ENCODE results near the gene WTAP. TPM values are rescaled to one million over a fixed set of nuclear protein-coding genes. Genes with fewer than 3 reads are reported as not detected.

WTAP gene
- total and polyA plus RNA-seq, 2 experiments from 2014 or later, result 108 to 121 TPM

GRCh38 chr6:159695984-159696383, 31.3 kb upstream of the WTAP start:
- H3K4me3 Mint-ChIP-seq, result no peak overlapping the region
- no peak overlapping the region for H2AFZ ChIP-seq
- no peak overlapping the region for H3K27ac Mint-ChIP-seq
- TF ChIP-seq REST (IDR thresholded peaks at IDR 0.05; ENCODE audit: unreplicated experiment), result no peak
- TF ChIP-seq ZNF114 (CRISPR knock-in tag; IDR thresholded peaks at IDR 0.05), result no peak
- no peak overlapping the region for H3K4me2 ChIP-seq
- H3K4me3 ChIP-seq, result no peak overlapping the region
- H3K27ac ChIP-seq (ENCODE audit: low read depth), result no peak overlapping the region
- no peaks in the 10 kb centered on the region for H3K9me2 ChIP-seq (ENCODE audit: insufficient read depth)
- peaks cover 13% of the 10 kb centered on the region for H3K27me3 Mint-ChIP-seq (ENCODE audit: insufficient read depth, low read depth, poor library complexity)
- peaks cover 18% of the 10 kb centered on the region for H3K4me1 ChIP-seq (ENCODE audit: insufficient read depth)
- H3K36me3 Mint-ChIP-seq (ENCODE audit: low read depth), result peaks cover 5% of the 10 kb centered on the region; the same call in 2 of the 3 replicates
- no peaks in the 10 kb centered on the region for H3K27me3 ChIP-seq (ENCODE audit: insufficient read depth)
- peaks cover 7% of the 10 kb centered on the region; the same call in 1 of the 2 replicates for H4K20me1 ChIP-seq (replicated peaks; ENCODE audit: insufficient read depth)
- ATAC-seq (no peak), DNase-seq (ENCODE audit: low spot score) (no peak)
- H3K4me1 Mint-ChIP-seq, result peaks cover 23% of the 10 kb centered on the region
- H3F3A ChIP-seq (replicated peaks; ENCODE audit: low read depth), result 0 out of 2 replicates have a peak, but pooled peaks cover 8% of the 10 kb centered on the region
- H3K9me3 Mint-ChIP-seq, result no peaks in the 10 kb centered on the region
- no peaks in the 10 kb centered on the region for H3K36me3 ChIP-seq (ENCODE audit: insufficient read depth)
- peaks cover 17% of the 10 kb centered on the region for H3K79me2 ChIP-seq (replicated peaks; ENCODE audit: insufficient read depth)

- Histone ChIP-seq H3K27me3 (ENCODE audit: insufficient read depth) (no peaks in the 10 kb centered on the region), H3K4me3 (no peak overlapping the region), H3K9me2 (ENCODE audit: insufficient read depth) (no peaks in the 10 kb centered on the region), H3F3A (replicated peaks; ENCODE audit: low read depth) (no peaks in the 10 kb centered on the region), H2AFZ (no peak overlapping the region), H3K4me1 (ENCODE audit: insufficient read depth) (no peaks in the 10 kb centered on the region), H3K27ac (ENCODE audit: low read depth) (no peak overlapping the region), H4K20me1 (replicated peaks; ENCODE audit: insufficient read depth) (no peaks in the 10 kb centered on the region), H3K4me2 (no peak overlapping the region), H3K79me2 (replicated peaks; ENCODE audit: insufficient read depth) (no peaks in the 10 kb centered on the region; the same call in 1 of the 2 replicates), H3K36me3 (ENCODE audit: insufficient read depth) (0 out of 2 replicates have a peak, but pooled peaks cover 5% of the 10 kb centered on the region)
- H3K27me3 Mint-ChIP-seq (ENCODE audit: insufficient read depth, low read depth, poor library complexity), result peaks cover 4% of the 10 kb centered on the region
- H3K4me3 Mint-ChIP-seq, result no peak overlapping the region
- ATAC-seq, result no peak
- no peak overlapping the region for H3K27ac Mint-ChIP-seq
- TF ChIP-seq JUNB (IDR thresholded peaks at IDR 0.05; ENCODE audit: unreplicated experiment), result no peak
- TF ChIP-seq ETS1 (IDR thresholded peaks at IDR 0.05), result no peak
- TF ChIP-seq POLR2AphosphoS5 (IDR thresholded peaks at IDR 0.05; ENCODE audit: low read depth), result no peak
- peaks cover 4% of the 10 kb centered on the region; the same call in 2 of the 3 replicates for H3K4me1 Mint-ChIP-seq
- DNase-seq (ENCODE audit: low spot score), result no peak
- peaks cover 21% of the 10 kb centered on the region; the same call in 2 of the 3 replicates for H3K36me3 Mint-ChIP-seq (ENCODE audit: low read depth)
- H3K9me3 Mint-ChIP-seq, result peaks cover 26% of the 10 kb centered on the region
These were observed 26.3 kb upstream of the WTAP start for GRCh38 chr6:159700970-159701369.

Data from GM23338 (cell line).